ENCODE data around the gene ACLY. TPM values are rescaled to one million over a fixed set of nuclear protein-coding genes. Genes with fewer than 3 reads are reported as not detected.

Gene ACLY
- total RNA-seq, 6 experiments from 2014 or later, result 254 to 315 (median 279) TPM

- Mint-ChIP-seq H3K27me3 (ENCODE audit: insufficient read depth) (peaks cover 10% of the 10 kb centered on the region), H3K4me3 (no peak overlapping the region), H3K36me3 (ENCODE audit: low read depth) (peaks cover 8% of the 10 kb centered on the region; the same call in 1 of the 2 replicates), H3K4me1 (ENCODE audit: low read depth) (no peaks in the 10 kb centered on the region), H3K9me3 (no peaks in the 10 kb centered on the region), H3K27ac (no peak overlapping the region)
- no peak for DNase-seq
- TF ChIP-seq CTCF (IDR thresholded peaks at IDR 0.05), result no peak
Observed at GRCh38 chr17:41821776-41822175, 97.0 kb downstream of the ACLY start.

- Mint-ChIP-seq H3K27ac (no peak overlapping the region; the same call in 1 of the 2 replicates), H3K27me3 (ENCODE audit: insufficient read depth) (peaks cover 8% of the 10 kb centered on the region), H3K9me3 (no peaks in the 10 kb centered on the region), H3K4me1 (ENCODE audit: low read depth) (peaks cover 6% of the 10 kb centered on the region), H3K36me3 (ENCODE audit: low read depth) (peaks cover 22% of the 10 kb centered on the region), H3K4me3 (no peak overlapping the region)
- no peak for DNase-seq
- no peak for TF ChIP-seq CTCF (IDR thresholded peaks at IDR 0.05)
Observed at GRCh38 chr17:41818024-41818423, 100.7 kb downstream of the ACLY start.

Other genes starting within 250 kb of the ACLY start
- 100 to 1,000 TPM; 723 to 810 (median 781) TPM for gene EIF1, start 230.1 kb downstream of the ACLY start, total RNA-seq (2021; fragmentation: NEBNext Ultra II Directional; extraction: Animal tissue kit (Norgen Biotek cat#: 25700))
- gene GAST, start 206.6 kb downstream of the ACLY start, total RNA-seq (2021; fragmentation: NEBNext Ultra II Directional; extraction: Animal tissue kit (Norgen Biotek cat#: 25700)), result not detected
- under 1 TPM in 2 of 6 experiments, not detected in 4; 0.09 to 0.12 TPM for gene HAP1, start 184.3 kb downstream of the ACLY start, total RNA-seq (2021; fragmentation: NEBNext Ultra II Directional; extraction: Animal tissue kit (Norgen Biotek cat#: 25700))
- 1 to 10 TPM; 1.5 to 9.1 (median 1.9) TPM for gene JUP, start 132.2 kb downstream of the ACLY start, total RNA-seq (2021; fragmentation: NEBNext Ultra II Directional; extraction: Animal tissue kit (Norgen Biotek cat#: 25700))
- gene P3H4, start 107.0 kb downstream of the ACLY start, total RNA-seq (2021; fragmentation: NEBNext Ultra II Directional; extraction: Animal tissue kit (Norgen Biotek cat#: 25700)), result 10 to 100 TPM; 48.8 to 75.5 (median 50.3) TPM
- gene FKBP10, start 105.9 kb downstream of the ACLY start, total RNA-seq (2021; fragmentation: NEBNext Ultra II Directional; extraction: Animal tissue kit (Norgen Biotek cat#: 25700)), result 100 to 1,000 TPM; 417 to 500 (median 442) TPM
- 10 to 100 TPM; 33.9 to 55.2 (median 37.3) TPM for gene NT5C3B, start 82.7 kb downstream of the ACLY start, total RNA-seq (2021; fragmentation: NEBNext Ultra II Directional; extraction: Animal tissue kit (Norgen Biotek cat#: 25700))
- gene KLHL10, start 81.1 kb downstream of the ACLY start, total RNA-seq (2021; fragmentation: NEBNext Ultra II Directional; extraction: Animal tissue kit (Norgen Biotek cat#: 25700)), result not detected
- 10 to 100 TPM; 13.4 to 16.2 (median 15.7) TPM for gene KLHL11, start 53.5 kb downstream of the ACLY start, total RNA-seq (2021; fragmentation: NEBNext Ultra II Directional; extraction: Animal tissue kit (Norgen Biotek cat#: 25700))
- 1 to 10 TPM in 3 of 6 experiments, under 1 TPM in 3; 0.74 to 1.8 (median 0.97) TPM for gene ODAD4, start 11.7 kb upstream of the ACLY start, total RNA-seq (2021; fragmentation: NEBNext Ultra II Directional; extraction: Animal tissue kit (Norgen Biotek cat#: 25700))
- gene CNP, start 47.8 kb upstream of the ACLY start, total RNA-seq (2021; fragmentation: NEBNext Ultra II Directional; extraction: Animal tissue kit (Norgen Biotek cat#: 25700)), result 100 to 1,000 TPM; 105 to 118 (median 111) TPM
- 100 to 1,000 TPM in 3 of 6 experiments, 10 to 100 TPM in 3; 85.0 to 115 (median 100) TPM for gene DNAJC7, start 98.5 kb upstream of the ACLY start, total RNA-seq (2021; fragmentation: NEBNext Ultra II Directional; extraction: Animal tissue kit (Norgen Biotek cat#: 25700))
- gene NKIRAS2, start 101.1 kb upstream of the ACLY start, total RNA-seq (2021; fragmentation: NEBNext Ultra II Directional; extraction: Animal tissue kit (Norgen Biotek cat#: 25700)), result 10 to 100 TPM; 37.1 to 43.9 (median 40.3) TPM
- gene C17orf113, start 131.7 kb upstream of the ACLY start, total RNA-seq (2021; fragmentation: NEBNext Ultra II Directional; extraction: Animal tissue kit (Norgen Biotek cat#: 25700)), result under 1 TPM in 4 of 6 experiments, not detected in 2; 0.07 to 0.10 (median 0.08) TPM
- gene ZNF385C, start 179.5 kb upstream of the ACLY start, total RNA-seq (2021; fragmentation: NEBNext Ultra II Directional; extraction: Animal tissue kit (Norgen Biotek cat#: 25700)), result not detected
- gene DHX58, start 193.8 kb upstream of the ACLY start, total RNA-seq (2021; fragmentation: NEBNext Ultra II Directional; extraction: Animal tissue kit (Norgen Biotek cat#: 25700)), result 1 to 10 TPM; 4.0 to 5.3 (median 4.2) TPM
- 10 to 100 TPM; 21.5 to 36.2 (median 25.3) TPM for gene KAT2A, start 202.4 kb upstream of the ACLY start, total RNA-seq (2021; fragmentation: NEBNext Ultra II Directional; extraction: Animal tissue kit (Norgen Biotek cat#: 25700))
- gene HSPB9, start 203.9 kb upstream of the ACLY start, total RNA-seq (2021; fragmentation: NEBNext Ultra II Directional; extraction: Animal tissue kit (Norgen Biotek cat#: 25700)), result not detected
- 100 to 1,000 TPM; 184 to 204 (median 193) TPM for gene RAB5C, start 236.0 kb upstream of the ACLY start, total RNA-seq (2021; fragmentation: NEBNext Ultra II Directional; extraction: Animal tissue kit (Norgen Biotek cat#: 25700))

Measured in HFFc6 (cell line).